OCI-LY3 (cell line): ENCODE measurements around the gene KIAA1671.
A peak's percentile ranks its signal among the peaks of the same experiment; 100 is the strongest.

ENCODE experiments used
- H2AFZ ChIP-seq: fragments of 200-600, 300-600 bp; shearing (Covaris generic); 2 replicates; pipeline ENCODE4 v1.6.0; 2014; ENCODE audit warnings: antibody characterized with exemption, low read depth, low read length
- H3K27ac ChIP-seq: fragments of 200-600, 300-600 bp; sonication (generic); 2 replicates; pipeline ENCODE4 v1.5.1; 2014; ENCODE audit warnings: mild to moderate bottlenecking, low read length, moderate library complexity, mixed read lengths
- H3K27me3 ChIP-seq: fragments of 200-600, 300-600 bp; sonication (generic); 2 replicates; pipeline ENCODE4 v1.6.1; 2014; ENCODE audit warnings: low read depth, low read length, mixed read lengths
- H3K36me3 ChIP-seq: fragments of 200-600, 300-600 bp; sonication (generic); replicated peaks from 2 replicates; pipeline ENCODE3; 2014; ENCODE audit warnings: low read depth, low read length, mixed read lengths
- H3K4me1 ChIP-seq: fragments of 300-600, 200-600 bp; sonication (generic); 2 replicates; pipeline ENCODE4 v1.6.1; 2014; ENCODE audit warnings: low read length, mixed read lengths
- H3K4me2 ChIP-seq: fragments of 200-600, 300-600 bp; sonication (generic); 2 replicates; pipeline ENCODE4 v1.6.1; 2014; ENCODE audit warnings: low read length, mixed read lengths
- H3K4me3 ChIP-seq: fragments of 300-600, 200-600 bp; sonication (generic); 2 replicates; pipeline ENCODE4 v1.5.1; 2014; ENCODE audit warnings: antibody characterized with exemption, mild to moderate bottlenecking, low read length, moderate library complexity
- H3K79me2 ChIP-seq: fragments of 300-600, 200-600 bp; shearing (Covaris generic); 2 replicates; pipeline ENCODE4 v1.6.1; 2014; ENCODE audit warnings: mild to moderate bottlenecking, low read length, mixed read lengths
- H3K9ac ChIP-seq: fragments of 300-600, 200-600 bp; shearing (Covaris generic); 2 replicates; pipeline ENCODE4 v1.6.0; 2014; ENCODE audit warnings: mild to moderate bottlenecking, low read length, moderate library complexity
- H3K9me3 ChIP-seq: fragments of 200-600, 300-600 bp; shearing (Covaris generic); 2 replicates; pipeline ENCODE4 v1.6.1; 2014; ENCODE audit warnings: low read length, mixed read lengths; ENCODE audit not compliant: insufficient read depth
- H4K20me1 ChIP-seq: fragments of 200-600, 300-600 bp; sonication (generic); 2 replicates; pipeline ENCODE4 v1.6.1; 2016; ENCODE audit warnings: low read length, mixed read lengths; ENCODE audit not compliant: insufficient read depth
- CTCF ChIP-seq: fragments of 200-600, 300-600 bp; sonication (generic); IDR thresholded peaks from 2 replicates; pipeline ENCODE4 v1.5.1; 2014; ENCODE audit warnings: antibody characterized with exemption, low read length, low read depth
- EZH2phosphoT487 ChIP-seq: fragments of 200-600 bp; shearing (Covaris generic); IDR thresholded peaks from 2 replicates; pipeline ENCODE4 v1.6.1; 2018; ENCODE audit warnings: antibody characterized with exemption, mixed run types, low read depth

KIAA1671 gene

GRCh38 chr22:25067851-25068421 lies 115.4 kb downstream of the KIAA1671 start:
- peaks cover 20% of the 10 kb centered on the region for H3K4me1 ChIP-seq
- peaks cover 36% of the 10 kb centered on the region for H3K27me3 ChIP-seq
- TF ChIP-seq EZH2phosphoT487, result no peak
- TF ChIP-seq CTCF, result no peak
- H4K20me1 ChIP-seq, result no peaks in the 10 kb centered on the region
- H3K79me2 ChIP-seq, result no peaks in the 10 kb centered on the region
- H3K4me2 ChIP-seq, result no peak overlapping the region
- H3K9ac ChIP-seq, result no peak overlapping the region
- H3K27ac ChIP-seq, result no peak overlapping the region
- no peaks in the 10 kb centered on the region for H3K9me3 ChIP-seq
- H2AFZ ChIP-seq, result no peak overlapping the region
- no peak overlapping the region for H3K4me3 ChIP-seq
- H3K36me3 ChIP-seq, result no peaks in the 10 kb centered on the region

- H3K9me3 ChIP-seq, result no peaks in the 10 kb centered on the region
- H3K36me3 ChIP-seq, result no peaks in the 10 kb centered on the region
- peaks cover 36% of the 10 kb centered on the region for H3K27me3 ChIP-seq
- H3K27ac ChIP-seq, result no peak overlapping the region
- H2AFZ ChIP-seq, result no peak overlapping the region
- no peak overlapping the region for H3K4me2 ChIP-seq
- no peak overlapping the region for H3K9ac ChIP-seq
- H3K4me1 ChIP-seq, result peaks cover 20% of the 10 kb centered on the region
- no peak for TF ChIP-seq CTCF
- no peak for TF ChIP-seq EZH2phosphoT487
- no peak overlapping the region for H3K4me3 ChIP-seq
- no peaks in the 10 kb centered on the region for H4K20me1 ChIP-seq
- H3K79me2 ChIP-seq, result no peaks in the 10 kb centered on the region
These were observed 116.2 kb downstream of the KIAA1671 start for GRCh38 chr22:25068707-25069106.

- H3K36me3 ChIP-seq, result no peaks in the 10 kb centered on the region
- H3K9me3 ChIP-seq, result no peaks in the 10 kb centered on the region
- no peak overlapping the region for H3K9ac ChIP-seq
- no peaks in the 10 kb centered on the region for H3K79me2 ChIP-seq
- no peak overlapping the region for H2AFZ ChIP-seq
- no peak overlapping the region for H3K27ac ChIP-seq
- peaks cover 20% of the 10 kb centered on the region for H3K4me1 ChIP-seq
- TF ChIP-seq EZH2phosphoT487 (no peak), CTCF (no peak)
- H3K4me3 ChIP-seq, result no peak overlapping the region
- no peaks in the 10 kb centered on the region for H4K20me1 ChIP-seq
- peak overlapping the region; percentile 72; the same call in 1 of the 2 replicates for H3K4me2 ChIP-seq
- peaks cover 36% of the 10 kb centered on the region for H3K27me3 ChIP-seq
These were observed 116.9 kb downstream of the KIAA1671 start for GRCh38 chr22:25069426-25069757.

- Histone ChIP-seq H3K4me2 (peak overlapping the region; percentile 72), H3K27ac (no peak overlapping the region)
These were observed 117.4 kb downstream of the KIAA1671 start for GRCh38 chr22:25069758-25070481.

More at GRCh38 chr22:25069758-25070481, 117.4 kb downstream of the KIAA1671 start:
- no peaks in the 10 kb centered on the region for H3K79me2 ChIP-seq
- no peak for TF ChIP-seq CTCF
- no peak for TF ChIP-seq EZH2phosphoT487
- 0 out of 2 replicates have a peak overlapping the region, but pooled peaks have one; percentile 29 for H2AFZ ChIP-seq
- H3K9ac ChIP-seq, result no peak overlapping the region
- H3K4me1 ChIP-seq, result peaks cover 20% of the 10 kb centered on the region
- H3K27me3 ChIP-seq, result peaks cover 40% of the 10 kb centered on the region
- H4K20me1 ChIP-seq, result no peaks in the 10 kb centered on the region
- peak overlapping the region; percentile 64 for H3K4me3 ChIP-seq
- H3K9me3 ChIP-seq, result no peaks in the 10 kb centered on the region
- no peaks in the 10 kb centered on the region for H3K36me3 ChIP-seq
